Bone marrow (tissue), 2 donors: ENCODE measurements around the gene RPL22.

Experiments used
- DNase-seq, 2 donors: peaks; one replicate each; lab custom pipeline; 2025; lab: John Stamatoyannopoulos, UW

Gene RPL22

GRCh38 chr1:6200188-6200809 is 904 bp upstream of the RPL22 start:
- no peak for DNase-seq

DNA sequence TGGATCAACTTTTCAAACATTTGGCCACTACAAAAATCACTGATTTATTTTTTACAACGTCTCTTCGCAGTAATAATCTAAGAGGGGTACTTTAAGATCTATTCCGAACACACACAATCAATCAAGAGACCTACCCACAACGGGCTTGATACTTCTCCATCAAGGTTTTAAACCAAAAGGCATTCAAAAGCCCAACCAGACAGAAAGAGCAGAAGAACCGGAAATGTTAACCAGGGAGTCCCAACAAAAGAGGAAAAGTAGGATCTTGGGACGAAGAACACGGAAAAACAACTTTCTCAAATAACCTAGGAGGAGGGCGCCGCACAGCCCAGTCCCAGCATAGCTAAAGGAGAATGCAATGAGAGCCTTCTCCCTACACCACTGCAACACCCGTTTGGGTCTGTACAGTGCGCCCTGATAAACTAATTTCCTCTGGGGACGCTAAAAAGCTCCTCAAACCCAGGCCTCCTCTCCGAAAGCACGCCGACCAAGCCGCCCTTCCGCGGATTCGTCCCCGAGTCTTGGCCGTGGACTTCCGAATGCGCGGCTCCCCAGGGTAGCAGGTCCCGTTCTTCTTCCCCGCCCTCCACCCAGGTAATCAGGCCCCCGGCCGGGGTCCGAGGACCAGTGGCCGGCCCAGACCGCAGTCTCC is 623 bp downstream of the RPL22 start:
- DNase-seq = no peak

GRCh38 chr1:6197746-6198427 is 1.5 kb downstream of the RPL22 start:
- no peak for DNase-seq

DNA sequence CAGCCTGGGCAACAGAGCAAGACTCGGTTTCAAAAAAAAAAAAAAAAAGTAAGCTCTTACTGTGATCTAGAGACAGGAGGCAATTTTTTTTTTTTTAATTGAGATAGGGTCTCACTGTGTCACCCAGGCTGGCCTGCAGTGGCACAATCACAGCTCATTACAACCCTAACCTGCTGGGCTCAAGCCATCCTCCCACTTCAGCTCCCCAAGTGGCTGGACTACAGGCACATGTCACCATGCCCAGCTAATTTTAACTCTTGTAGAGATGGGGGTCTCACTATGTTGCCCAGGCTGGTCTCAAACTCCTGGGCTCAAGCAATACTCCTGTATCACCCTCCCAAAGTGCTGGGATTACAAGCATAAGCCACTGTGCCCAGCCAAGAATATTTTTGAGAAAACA is 7.4 kb downstream of the RPL22 start:
- no peak for DNase-seq

DNA sequence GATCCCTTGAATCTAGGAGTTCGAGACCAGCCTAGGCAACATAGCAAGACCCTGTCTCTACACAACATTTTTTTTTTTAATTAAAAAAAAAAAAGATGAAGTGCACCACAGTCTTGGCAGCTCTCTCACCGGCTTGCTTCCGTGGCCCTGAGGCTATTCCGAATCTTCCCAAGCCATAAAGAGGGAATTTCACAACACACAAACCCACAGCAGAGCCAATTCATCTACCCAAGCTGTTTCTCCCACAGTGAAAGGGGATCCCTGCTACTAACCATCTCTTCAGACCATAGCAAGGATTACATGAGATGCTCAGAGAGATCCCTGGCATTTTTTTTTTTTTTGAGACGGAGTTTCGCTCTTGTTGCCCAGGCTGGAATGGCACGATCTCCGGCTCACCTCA is 10.9 kb downstream of the RPL22 start:
- no peak for DNase-seq

GRCh38 chr1:6185635-6186382 is 13.6 kb downstream of the RPL22 start:
- no peak for DNase-seq

- no peak for DNase-seq
Measured at GRCh38 chr1:6185151-6185550, 14.2 kb downstream of the RPL22 start.

GRCh38 chr1:6184083-6184783 is 15.2 kb downstream of the RPL22 start:
- no peak for DNase-seq

DNA sequence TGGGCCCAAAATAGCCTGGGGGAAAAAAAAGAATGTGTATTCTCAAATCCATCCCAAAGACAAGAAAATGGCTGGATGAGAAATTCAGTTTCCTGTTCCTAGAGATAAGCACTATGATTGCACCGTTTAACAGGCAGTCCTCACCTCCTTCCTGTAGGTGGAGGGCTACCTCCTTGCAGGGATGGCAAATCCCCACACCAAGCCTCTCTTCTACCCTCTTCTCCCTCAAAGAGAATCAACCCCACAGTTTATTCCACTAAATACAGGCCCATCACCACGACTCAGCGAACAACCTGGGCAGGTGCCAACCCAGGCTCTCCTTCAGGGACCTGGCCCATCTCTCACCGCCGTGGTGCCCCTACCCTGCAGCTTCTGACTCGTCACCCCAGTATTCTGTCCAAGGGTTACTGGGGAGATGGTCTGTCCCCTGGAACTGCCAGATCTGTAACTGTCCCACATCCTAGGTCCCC is 15.8 kb downstream of the RPL22 start:
- DNase-seq = no peak

GRCh38 chr1:6181347-6181770 is 18.0 kb downstream of the RPL22 start:
- no peak for DNase-seq

GRCh38 chr1:6180707-6181311 is 18.6 kb downstream of the RPL22 start:
- DNase-seq = no peak

- DNase-seq = no peak
Measured at GRCh38 chr1:6180268-6180706, 19.1 kb downstream of the RPL22 start, which contains the start of gene CHD5. Gene CHD5, minus strand, starts transcription at chr1:6180321. Its CDS starts 298 bp downstream, at chr1:6180023.

- no peak for DNase-seq
Measured at GRCh38 chr1:6179564-6180175, 19.7 kb downstream of the RPL22 start.

DNA sequence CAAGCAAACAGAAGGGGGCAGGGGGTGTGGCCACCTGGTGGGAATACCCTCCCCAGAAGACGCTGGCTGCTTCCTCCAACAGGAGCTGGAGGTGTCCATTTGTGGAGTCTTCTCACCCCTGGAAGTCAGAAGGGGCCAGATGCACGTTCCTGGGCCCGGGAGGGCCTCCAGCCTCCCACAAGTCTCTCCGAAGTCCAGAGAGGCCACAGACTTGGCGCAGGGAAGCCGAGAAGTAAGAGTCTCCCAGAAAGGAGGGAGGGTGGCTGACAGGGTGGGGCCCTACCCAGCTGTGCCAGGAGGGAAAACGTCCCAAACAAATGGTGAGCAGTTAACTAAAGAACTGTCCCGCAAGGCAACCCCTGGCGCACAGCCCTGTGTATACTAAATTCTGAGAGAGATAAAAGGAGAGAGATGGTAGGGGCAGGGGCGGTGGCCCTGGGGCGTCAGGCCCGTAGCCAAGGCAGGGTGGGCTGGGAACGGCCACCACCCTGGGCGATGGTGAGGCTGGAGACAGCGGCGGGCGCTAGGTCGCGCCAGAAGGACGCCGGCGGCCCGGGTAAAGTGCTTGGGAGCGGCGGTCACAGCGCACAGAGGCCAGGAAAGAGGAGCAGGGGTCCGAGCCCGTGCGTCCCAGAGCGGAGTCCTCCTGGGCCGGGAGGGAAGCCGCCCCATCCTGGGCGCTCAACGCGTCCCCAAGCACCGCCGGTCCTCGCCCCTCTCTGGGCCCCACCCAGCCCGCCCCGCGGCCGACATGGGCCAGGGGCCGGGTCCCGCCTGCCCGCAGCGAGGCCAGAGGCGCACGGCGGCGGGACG is 20.4 kb downstream of the RPL22 start:
- DNase-seq = no peak

DNA sequence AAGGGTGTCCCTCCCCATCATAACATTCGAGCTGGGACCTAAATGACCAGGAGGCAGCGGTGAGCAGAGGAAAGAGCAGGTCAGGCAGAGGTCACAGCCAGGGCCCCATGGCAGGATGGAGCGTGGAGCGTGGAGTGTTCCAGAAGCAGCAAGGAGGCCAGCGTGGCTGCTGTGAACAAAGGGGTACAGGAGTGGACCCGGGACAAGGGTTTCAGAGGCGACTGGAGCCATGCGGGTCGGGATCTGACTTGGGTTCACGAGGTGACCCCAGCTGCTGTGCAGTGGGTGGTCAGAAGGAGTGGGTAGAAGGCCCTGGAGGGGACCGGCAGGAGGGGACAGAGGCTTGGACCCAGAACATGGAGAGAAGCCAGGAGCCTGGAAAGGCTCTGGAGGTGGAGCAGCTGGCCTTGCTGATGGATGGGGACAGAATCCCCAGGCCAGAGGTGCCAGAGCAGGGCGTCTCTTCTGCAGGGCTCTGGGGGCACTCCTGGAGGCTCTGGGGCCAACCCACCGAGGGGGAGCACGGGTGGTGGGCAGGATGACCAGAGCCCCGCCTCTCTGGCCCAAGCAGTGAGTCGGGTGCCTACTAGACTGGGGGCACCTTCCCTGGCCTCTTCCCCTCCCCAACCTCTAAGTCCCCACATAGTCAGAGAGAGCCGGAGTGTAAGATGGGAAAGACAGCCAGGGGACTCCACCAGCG is 21.6 kb downstream of the RPL22 start:
- no peak for DNase-seq

DNA sequence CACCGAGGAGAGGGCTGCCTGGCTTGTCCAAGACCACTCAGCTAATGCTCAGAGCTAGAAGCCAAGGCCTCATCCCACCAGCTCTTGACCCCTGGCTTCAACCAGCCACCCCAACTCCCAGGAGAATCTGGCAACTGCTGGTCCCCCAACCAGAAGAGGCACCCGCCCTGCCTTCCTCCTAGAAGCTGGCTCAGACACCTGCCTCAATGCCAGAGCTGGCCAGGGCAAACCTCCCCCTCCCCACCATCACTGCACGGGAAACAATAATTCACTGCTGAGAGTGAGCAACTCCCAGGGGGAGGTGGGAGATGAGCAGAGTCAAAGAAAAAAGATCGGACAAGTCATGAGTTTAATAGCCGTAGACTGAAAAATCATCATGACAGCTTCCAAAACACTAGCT is 22.6 kb downstream of the RPL22 start:
- no peak for DNase-seq

DNA sequence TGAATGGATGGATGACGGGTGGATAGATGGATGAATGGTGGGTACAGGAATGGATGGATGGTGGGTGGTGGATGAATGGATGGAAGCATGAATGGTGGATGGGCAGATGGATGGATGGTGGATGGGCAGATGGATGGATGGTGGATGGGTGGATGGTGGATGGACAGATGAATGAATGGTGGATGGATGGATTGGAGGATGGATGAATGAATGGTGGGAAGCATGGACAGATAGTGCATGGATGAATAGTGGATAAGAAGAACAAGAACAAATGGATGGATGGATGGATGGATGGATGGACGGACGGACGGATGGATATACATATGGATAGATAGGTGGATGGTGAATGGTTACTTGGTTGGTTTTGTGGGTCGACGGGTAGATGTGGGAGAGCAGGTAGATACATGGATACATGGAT is 24.0 kb downstream of the RPL22 start:
- DNase-seq = no peak

DNA sequence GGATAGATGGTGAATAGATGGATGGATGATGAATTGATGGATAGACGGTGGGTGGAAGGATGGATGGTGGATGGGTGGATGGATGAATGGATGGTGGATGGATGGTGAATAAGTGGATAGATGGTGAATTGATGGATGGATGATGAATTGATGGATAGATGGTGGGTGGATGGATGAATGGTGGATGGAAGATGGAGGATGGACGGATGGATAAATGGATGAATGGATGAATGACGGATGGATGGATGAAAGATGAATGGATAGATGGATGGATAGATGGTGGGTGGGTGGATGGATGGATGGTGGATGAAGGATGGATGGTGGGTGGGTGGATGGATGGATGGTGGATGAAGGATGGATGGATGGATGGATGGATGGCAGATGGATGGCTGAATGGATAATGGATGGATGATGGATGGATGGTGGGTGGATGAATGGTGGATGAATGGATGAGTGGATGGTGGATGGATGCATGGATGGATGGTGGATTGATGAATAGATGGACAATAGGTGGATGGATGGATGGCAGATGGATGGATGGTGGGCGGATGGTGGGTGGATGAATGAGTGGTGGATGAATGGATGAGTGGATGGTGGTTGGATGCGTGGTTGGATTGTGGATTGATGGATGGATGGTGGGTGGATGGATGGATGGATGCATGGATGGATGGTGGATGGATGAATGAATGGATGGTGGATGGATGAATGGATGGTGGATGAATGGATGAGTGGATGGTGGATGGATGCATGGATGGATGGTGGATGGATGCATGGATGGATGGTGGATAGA is 24.6 kb downstream of the RPL22 start:
- no peak for DNase-seq

DNA sequence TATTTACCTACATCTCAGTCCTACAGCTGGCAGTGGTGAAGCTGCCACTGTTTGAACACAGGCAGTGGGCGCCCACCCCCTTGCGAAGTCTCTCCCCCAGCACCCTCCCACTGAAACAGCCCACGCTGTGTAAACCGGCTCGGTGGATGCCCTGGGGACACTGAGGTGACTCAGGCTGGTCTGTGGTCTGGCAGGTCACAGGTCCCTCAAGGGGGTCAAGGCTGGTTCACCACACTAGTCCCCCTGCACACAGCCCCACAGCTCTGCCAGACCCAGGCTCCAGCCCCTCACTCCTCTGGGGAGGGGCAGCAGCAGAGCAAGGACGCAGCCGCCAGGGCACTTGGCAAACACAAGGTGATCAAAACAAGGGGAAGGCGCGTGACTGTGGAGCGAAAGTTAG is 26.8 kb downstream of the RPL22 start:
- no peak for DNase-seq
